Lower lobe of right lung (tissue), 2 donors: Measurements from ENCODE around the gene CCDC70. TPM values are rescaled to one million over a fixed set of nuclear protein-coding genes. Genes with fewer than 3 reads are reported as not detected.

ENCODE experiments used
- ATAC-seq, 2 donors: fragments of 200-7000 bp; cut with Tn5 transposase; one replicate each; pipeline ENCODE4 v1.9.1; 2020 to 2022; ENCODE audit warnings: mild to moderate bottlenecking in 2 of 2, moderate library complexity in 2 of 2
- DNase-seq: peaks from one replicate; pipeline ENCODE4 v3.0.0-alpha.2; 2020
- H3K27ac ChIP-seq: fragments of 200-600 bp; one replicate; pipeline ENCODE4 v1.8.0; 2022
- H3K27me3 ChIP-seq: fragments of 200-600 bp; one replicate; pipeline ENCODE4 v1.8.0; 2022; ENCODE audit warnings: low read depth
- H3K36me3 ChIP-seq: fragments of 200-600 bp; one replicate; pipeline ENCODE4 v1.8.0; 2022; ENCODE audit warnings: mild to moderate bottlenecking
- H3K4me1 ChIP-seq: fragments of 200-600 bp; one replicate; pipeline ENCODE4 v1.8.0; 2022
- H3K4me3 ChIP-seq: fragments of 200-600 bp; one replicate; pipeline ENCODE4 v1.8.0; 2022; ENCODE audit warnings: mild to moderate bottlenecking
- H3K9me3 ChIP-seq: fragments of 200-600 bp; one replicate; pipeline ENCODE4 v1.8.0; 2022
- intact Hi-C: fragments of 100-400 bp; cut with DNase I; formaldehyde crosslinking; loops from one replicate; pipeline ENCODE4 v1.11.0; 2022
- total RNA-seq: library from RNA; stranded (reverse); fragmentation: NEBNext Ultra II Directional; extraction: Animal tissue kit (Norgen Biotek cat#: 25700); gene quantifications from one replicate; pipeline ENCODE4 v1.2.1, GENCODE V29; 2021
- TF ChIP-seq, protein P1 (sequence below): fragments of 200-600 bp; IDR thresholded peaks from one replicate; pipeline ENCODE4 v1.8.0; 2022; ENCODE audit warnings: antibody characterized with exemption, mild to moderate bottlenecking
- donor health status: DM: no; HTN: yes; CAD: no; lungs with severe emphysema.

CCDC70 gene
- total RNA-seq, 1 donor from 2014 or later: not detected

- Histone ChIP-seq H3K27me3 (peaks cover 3% of the 10 kb centered on the region), H3K4me1 (no peaks in the 10 kb centered on the region), H3K27ac (no peak overlapping the region), H3K4me3 (no peak overlapping the region), H3K9me3 (no peaks in the 10 kb centered on the region), H3K36me3 (no peaks in the 10 kb centered on the region)
- ATAC-seq (no peak), DNase-seq (no peak)
- intact Hi-C loops: no loop called here
- TF ChIP-seq, protein P1, sequence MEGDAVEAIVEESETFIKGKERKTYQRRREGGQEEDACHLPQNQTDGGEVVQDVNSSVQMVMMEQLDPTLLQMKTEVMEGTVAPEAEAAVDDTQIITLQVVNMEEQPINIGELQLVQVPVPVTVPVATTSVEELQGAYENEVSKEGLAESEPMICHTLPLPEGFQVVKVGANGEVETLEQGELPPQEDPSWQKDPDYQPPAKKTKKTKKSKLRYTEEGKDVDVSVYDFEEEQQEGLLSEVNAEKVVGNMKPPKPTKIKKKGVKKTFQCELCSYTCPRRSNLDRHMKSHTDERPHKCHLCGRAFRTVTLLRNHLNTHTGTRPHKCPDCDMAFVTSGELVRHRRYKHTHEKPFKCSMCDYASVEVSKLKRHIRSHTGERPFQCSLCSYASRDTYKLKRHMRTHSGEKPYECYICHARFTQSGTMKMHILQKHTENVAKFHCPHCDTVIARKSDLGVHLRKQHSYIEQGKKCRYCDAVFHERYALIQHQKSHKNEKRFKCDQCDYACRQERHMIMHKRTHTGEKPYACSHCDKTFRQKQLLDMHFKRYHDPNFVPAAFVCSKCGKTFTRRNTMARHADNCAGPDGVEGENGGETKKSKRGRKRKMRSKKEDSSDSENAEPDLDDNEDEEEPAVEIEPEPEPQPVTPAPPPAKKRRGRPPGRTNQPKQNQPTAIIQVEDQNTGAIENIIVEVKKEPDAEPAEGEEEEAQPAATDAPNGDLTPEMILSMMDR: no peak
Measured at GRCh38 chr13:51838240-51838846, 23.4 kb upstream of the CCDC70 start.

DNA sequence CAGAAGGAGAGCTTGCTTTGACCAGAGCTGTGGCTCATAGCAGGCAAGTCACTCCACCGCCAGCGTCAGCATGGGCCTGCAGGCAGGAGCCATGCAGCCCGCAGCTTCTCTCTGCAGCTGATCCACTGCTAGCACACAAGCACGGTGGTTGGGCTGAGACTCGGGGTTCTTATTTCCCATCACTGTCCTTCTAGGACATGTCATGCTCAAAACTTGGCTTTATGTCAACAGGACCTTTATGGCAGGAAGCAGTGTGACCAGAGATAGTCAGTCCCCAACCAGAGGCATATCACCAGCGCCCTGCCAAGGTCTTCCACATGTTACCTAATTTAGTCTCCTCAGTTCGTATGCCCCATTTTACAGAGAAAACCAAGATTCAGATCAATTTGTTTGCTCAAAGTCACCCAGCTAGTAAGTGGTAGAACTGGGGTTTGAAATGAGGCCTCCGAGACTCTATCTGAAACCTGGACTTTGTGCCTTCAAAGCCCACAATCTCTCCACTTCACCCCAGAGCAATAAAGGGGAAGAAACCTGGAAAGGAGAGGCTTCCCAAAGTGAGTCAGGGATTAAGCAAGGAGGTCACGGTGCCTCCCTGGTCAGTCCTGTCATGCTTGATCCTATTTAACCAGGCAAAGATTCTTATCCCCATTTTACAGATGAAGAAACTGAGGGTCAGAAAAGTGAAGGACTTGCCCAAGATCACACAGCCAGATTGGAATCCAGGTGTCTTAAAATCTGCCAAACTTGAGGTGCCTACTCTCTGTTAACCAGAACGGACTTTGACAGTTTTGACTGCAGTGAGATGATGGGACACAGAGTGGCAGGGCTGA is 21.8 kb upstream of the CCDC70 start:
- no peak for ATAC-seq
- Histone ChIP-seq H3K27me3 (peaks cover 3% of the 10 kb centered on the region), H3K4me3 (no peak overlapping the region), H3K36me3 (no peaks in the 10 kb centered on the region), H3K9me3 (no peaks in the 10 kb centered on the region), H3K27ac (no peak overlapping the region), H3K4me1 (no peaks in the 10 kb centered on the region)
- intact Hi-C loops: no loop called here
- no peak for DNase-seq
- TF ChIP-seq, protein P1: no peak

DNA sequence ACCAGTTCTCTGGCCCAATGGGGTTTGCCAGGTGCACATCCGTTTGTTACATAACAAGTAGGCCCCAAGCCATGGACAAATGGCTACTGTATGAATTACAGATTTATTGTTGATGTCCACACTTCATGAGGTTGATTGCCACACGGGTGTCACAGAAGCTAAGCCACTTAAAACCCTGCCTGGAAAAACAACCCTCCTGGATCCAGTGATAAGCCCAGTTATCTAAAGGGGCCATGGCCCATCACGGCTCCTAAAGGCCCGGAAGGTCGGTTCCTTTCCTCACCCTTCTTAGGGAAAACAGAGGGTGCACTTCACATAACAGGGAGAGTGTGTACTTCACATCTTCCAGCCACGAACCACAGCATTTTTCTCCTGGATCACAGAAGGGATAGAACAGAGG is 20.9 kb upstream of the CCDC70 start:
- Histone ChIP-seq H3K9me3 (no peaks in the 10 kb centered on the region), H3K4me3 (no peak overlapping the region), H3K27me3 (no peaks in the 10 kb centered on the region), H3K4me1 (no peaks in the 10 kb centered on the region), H3K27ac (no peak overlapping the region), H3K36me3 (no peaks in the 10 kb centered on the region)
- no peak for DNase-seq
- ATAC-seq: no peak
- intact Hi-C loops: no loop called here
- TF ChIP-seq, protein P1: no peak

DNA sequence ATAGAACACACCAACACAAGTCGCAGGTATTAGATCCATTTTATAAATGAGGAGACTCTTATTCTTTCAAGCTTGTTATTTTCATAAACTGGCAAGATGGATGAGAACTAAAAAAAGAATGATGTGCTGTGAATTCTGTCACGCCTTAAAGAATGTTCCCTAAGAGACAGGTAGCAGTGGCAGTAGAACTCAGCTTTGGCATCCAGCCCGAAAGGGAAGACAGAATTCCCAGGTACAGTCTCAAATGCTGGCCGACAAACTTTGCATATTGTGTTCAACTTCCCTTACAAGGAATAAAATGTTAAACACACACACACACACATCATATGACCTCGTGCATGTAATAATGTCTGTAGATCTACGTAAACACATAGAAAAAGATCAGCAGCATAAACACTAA is 20.0 kb upstream of the CCDC70 start:
- H3K27me3 ChIP-seq: no peaks in the 10 kb centered on the region
- intact Hi-C loops: no loop called here
- H3K9me3 ChIP-seq: no peaks in the 10 kb centered on the region
- ATAC-seq (no peak), DNase-seq (no peak)
- H3K4me3 ChIP-seq: no peak overlapping the region
- H3K4me1 ChIP-seq: no peaks in the 10 kb centered on the region
- no peak overlapping the region for H3K27ac ChIP-seq
- H3K36me3 ChIP-seq: no peaks in the 10 kb centered on the region
- TF ChIP-seq, protein P1: no peak

DNA sequence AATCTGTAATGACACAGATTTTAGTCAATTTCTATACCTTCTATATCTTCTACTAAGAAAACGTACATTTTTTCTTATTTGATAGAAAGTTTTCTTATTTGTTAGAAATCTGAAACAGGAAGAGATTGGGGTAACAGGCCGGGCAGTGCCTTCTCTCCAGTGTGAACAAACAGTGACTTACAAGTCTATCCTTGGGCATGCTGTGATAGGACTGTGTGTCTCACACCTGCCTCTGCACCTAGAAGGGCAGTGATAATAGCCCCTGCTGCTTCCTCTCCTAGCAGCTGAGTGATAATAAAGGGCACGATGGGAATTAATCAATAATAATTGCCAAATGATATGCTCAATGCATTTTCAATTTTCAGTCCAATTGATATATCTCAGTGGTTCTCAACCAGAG is 18.2 kb upstream of the CCDC70 start:
- Histone ChIP-seq H3K36me3 (no peaks in the 10 kb centered on the region), H3K27ac (no peak overlapping the region), H3K27me3 (no peaks in the 10 kb centered on the region), H3K9me3 (no peaks in the 10 kb centered on the region), H3K4me1 (no peaks in the 10 kb centered on the region), H3K4me3 (no peak overlapping the region)
- no peak for ATAC-seq
- no peak for DNase-seq
- TF ChIP-seq, protein P1: no peak
- intact Hi-C loops: no loop called here
